CD4-positive, alpha-beta memory T cell (primary cell): ENCODE results near the gene CTBP2. TPM values are rescaled to one million over a fixed set of nuclear protein-coding genes. Genes with fewer than 3 reads are reported as not detected.

Experiments used
- CTCF ChIA-PET: fragments of 350-600 bp; sonication (Branson Sonifier 250); formaldehyde crosslinking; loops from one replicate; lab custom pipeline; 2021; ENCODE audit warnings: inconsistent platforms; ENCODE audit not compliant: partially characterized antibody; lab: Charles Lee
- POLR2A ChIA-PET: fragments of 350-600 bp; sonication (Branson Sonifier 250); formaldehyde crosslinking; loops from one replicate; lab custom pipeline; 2021; ENCODE audit not compliant: partially characterized antibody; lab: Charles Lee
- DNase-seq, 5 donors: peaks; one replicate each; pipeline versions ENCODE4 v3.0.0 to v3.0.0-alpha.2; 2020 to 2022; ENCODE audit warnings: mixed read lengths in 1 of 5
- H3K27ac ChIP-seq: one replicate; pipeline ENCODE4 v1.7.0; 2013; ENCODE audit warnings: low read depth, low read length
- H3K27me3 ChIP-seq: 2 replicates; pipeline ENCODE4 v1.7.0; 2013; ENCODE audit warnings: mild to moderate bottlenecking, low read length, moderate library complexity; ENCODE audit not compliant: insufficient read depth
- H3K36me3 ChIP-seq: 2 replicates; pipeline ENCODE4 v1.7.0; 2013; ENCODE audit warnings: mild to moderate bottlenecking, low read length, moderate library complexity; ENCODE audit not compliant: insufficient read depth
- H3K4me1 ChIP-seq: 2 replicates; pipeline ENCODE4 v1.7.0; 2013; ENCODE audit warnings: mild to moderate bottlenecking, low read length, moderate library complexity; ENCODE audit not compliant: insufficient read depth
- H3K4me3 ChIP-seq, 2 donors: one replicate each; pipeline ENCODE4 v1.7.0; 2013; ENCODE audit warnings: low read length in 2 of 2, mild to moderate bottlenecking in 1 of 2
- H3K9me3 ChIP-seq, 2 donors: one replicate each; pipeline ENCODE4 v1.7.0; 2013; ENCODE audit warnings: low read length in 2 of 2, control low read depth in 1 of 2; ENCODE audit not compliant: control insufficient read depth in 1 of 2
- H3K27ac Mint-ChIP-seq, 7 donors: one replicate each; pipeline ENCODE4 v1.8.0; 2020 to 2021; ENCODE audit warnings: mixed read lengths in 7 of 7, mild to moderate bottlenecking in 6 of 7, inconsistent platforms in 3 of 7, moderate library complexity in 3 of 7
- H3K27me3 Mint-ChIP-seq, 2 donors: one replicate each; pipeline ENCODE4 v1.8.0; 2020 to 2021; ENCODE audit warnings: mixed read lengths in 2 of 2
- H3K36me3 Mint-ChIP-seq, 2 donors: one replicate each; pipeline ENCODE4 v1.8.0; 2020 to 2021; ENCODE audit warnings: mixed read lengths in 2 of 2, inconsistent platforms in 1 of 2, mild to moderate bottlenecking in 1 of 2
- H3K4me1 Mint-ChIP-seq, 4 donors: one replicate each; pipeline ENCODE4 v1.8.0; 2020 to 2021; ENCODE audit warnings: mixed read lengths in 4 of 4, mild to moderate bottlenecking in 1 of 4
- H3K4me3 Mint-ChIP-seq, 8 donors: one replicate each; pipeline ENCODE4 v1.8.0; 2020 to 2021; ENCODE audit warnings: mixed read lengths in 8 of 8, mild to moderate bottlenecking in 7 of 8, moderate library complexity in 6 of 8, inconsistent platforms in 3 of 8
- H3K9me3 Mint-ChIP-seq, 8 donors: one replicate each; pipeline ENCODE4 v1.8.0; 2020 to 2021; ENCODE audit warnings: mixed read lengths in 8 of 8, mild to moderate bottlenecking in 5 of 8, inconsistent platforms in 3 of 8, moderate library complexity in 1 of 8
- intact Hi-C: fragments of 100-400 bp; cut with micrococcal nuclease; formaldehyde crosslinking; loops from one replicate; pipeline ENCODE4 v1.15.1; 2023
- polyA plus RNA-seq, 2 donors: library from polyadenylated mRNA; unstranded; fragments of 300-500 nt; fragmentation: Illumina TruSeq; gene quantifications; one replicate each; pipeline ENCODE4 v1.2.3, GENCODE V29; 2021
- total RNA-seq, 2 experiments: library from RNA; stranded (reverse); gene quantifications; one replicate each; pipeline ENCODE4 v1.2.3, GENCODE V29; 2021

The CTBP2 gene
- total and polyA plus RNA-seq, 4 experiments from 2014 or later, result 0.16 to 0.97 (median 0.61) TPM; not detected in 1

- POLR2A ChIA-PET, result no interaction called here
- Mint-ChIP-seq H3K27me3 (peaks cover 20 to 26% of the 10 kb centered on the region in 2 donors), H3K27ac (no peak overlapping the region), H3K4me1 (peaks cover 4 to 8% (median 5%) of the 10 kb centered on the region in 4 donors), H3K36me3 (peaks cover 0 to 2% of the 10 kb centered on the region in 2 donors), H3K9me3 (peaks cover 0 to 4% (median 0%) of the 10 kb centered on the region in 8 donors), H3K4me3 (peak overlapping the region in 4 of 8 donors; percentile 20 to 63 (median 33))
- Histone ChIP-seq H3K4me3 (no peak overlapping the region), H3K27ac (no peak overlapping the region), H3K27me3 (peaks cover 11% of the 10 kb centered on the region), H3K9me3 (no peaks in the 10 kb centered on the region), H3K36me3 (no peaks in the 10 kb centered on the region), H3K4me1 (no peaks in the 10 kb centered on the region)
- no peak for DNase-seq
- intact Hi-C loops, result no loop called here
- CTCF ChIA-PET, result no interaction called here
These were observed 1.4 kb upstream of the CTBP2 start for GRCh38 chr10:125161707-125162119.

- ChIA-PET CTCF (no interaction called here), POLR2A (no interaction called here)
- Histone ChIP-seq H3K4me3 (no peak overlapping the region), H3K9me3 (no peaks in the 10 kb centered on the region), H3K4me1 (no peaks in the 10 kb centered on the region), H3K36me3 (no peaks in the 10 kb centered on the region), H3K27ac (no peak overlapping the region), H3K27me3 (peaks cover 11% of the 10 kb centered on the region)
- H3K4me1 Mint-ChIP-seq, result peaks cover 4 to 8% (median 5%) of the 10 kb centered on the region in 4 donors
- intact Hi-C loops, result no loop called here
- peaks cover 24 to 27% of the 10 kb centered on the region in 2 donors for H3K27me3 Mint-ChIP-seq
- H3K27ac Mint-ChIP-seq, result no peak overlapping the region
- no peak for DNase-seq
- H3K4me3 Mint-ChIP-seq, result peak overlapping the region in 7 of 8 donors; percentile 21 to 63 (median 46)
- H3K36me3 Mint-ChIP-seq, result peaks cover 0 to 2% of the 10 kb centered on the region in 2 donors
- peaks cover 0 to 4% (median 0%) of the 10 kb centered on the region in 8 donors for H3K9me3 Mint-ChIP-seq
These were observed 718 bp upstream of the CTBP2 start for GRCh38 chr10:125160856-125161706.

GRCh38 chr10:125159486-125159931, 854 bp downstream of the CTBP2 start:
- ChIA-PET CTCF (no interaction called here), POLR2A (no interaction called here)
- intact Hi-C loops, result no loop called here
- Histone ChIP-seq H3K4me1 (no peaks in the 10 kb centered on the region), H3K36me3 (no peaks in the 10 kb centered on the region), H3K4me3 (no peak overlapping the region), H3K27me3 (peaks cover 11% of the 10 kb centered on the region), H3K9me3 (no peaks in the 10 kb centered on the region), H3K27ac (no peak overlapping the region)
- no peak for DNase-seq
- Mint-ChIP-seq H3K4me1 (peaks cover 4 to 8% (median 5%) of the 10 kb centered on the region in 4 donors), H3K27ac (no peak overlapping the region), H3K9me3 (peaks cover 0 to 2% (median 0%) of the 10 kb centered on the region in 8 donors), H3K36me3 (peaks cover 0 to 2% of the 10 kb centered on the region in 2 donors), H3K27me3 (peaks cover 35 to 36% of the 10 kb centered on the region in 2 donors), H3K4me3 (peak overlapping the region in 4 of 8 donors; percentile 20 to 64 (median 42))

DNA sequence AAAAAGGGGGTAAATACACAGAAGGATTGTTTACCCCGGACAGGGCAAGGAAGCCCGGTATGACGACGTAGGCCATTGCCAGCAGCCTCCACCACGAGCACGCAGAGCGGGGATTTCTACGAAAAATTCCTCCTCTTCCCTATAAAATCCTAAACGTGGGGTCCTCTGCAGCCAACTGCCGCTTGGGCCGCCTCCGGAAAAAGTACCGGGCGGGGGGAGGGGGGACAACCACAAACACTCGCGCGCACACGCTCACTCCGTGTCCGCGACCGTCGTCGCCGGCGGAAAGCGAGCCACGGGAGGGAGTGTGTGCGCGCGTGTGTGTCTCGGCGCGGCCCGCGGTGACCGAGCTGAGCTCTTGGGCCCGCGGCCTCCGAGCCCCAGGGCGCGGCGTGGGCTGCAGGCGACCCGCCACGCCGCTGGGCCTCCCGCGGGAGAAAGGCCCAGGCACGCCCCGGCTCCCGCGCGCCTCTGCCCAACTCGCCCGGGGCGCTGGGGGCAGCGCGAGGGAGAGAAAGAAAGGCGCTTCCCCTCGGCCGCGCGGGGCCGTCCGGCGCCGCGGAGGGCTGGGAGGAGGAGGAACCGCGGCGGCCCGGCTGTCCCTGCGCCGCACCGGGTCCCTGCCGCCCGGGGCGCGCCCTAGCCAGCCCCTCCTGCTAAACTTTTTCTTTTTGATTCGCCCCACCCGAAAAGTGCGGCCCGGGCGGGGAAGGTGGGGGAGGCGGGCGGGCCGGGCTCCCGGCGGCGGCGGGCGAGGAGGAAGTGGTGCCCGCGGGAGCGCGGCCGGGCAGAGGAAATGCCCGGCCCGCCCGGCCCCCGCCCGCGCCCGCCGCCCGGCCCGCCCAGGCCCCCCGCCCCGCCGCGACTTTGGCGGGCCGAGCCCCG, 1.5 kb downstream of the CTBP2 start:
- H3K4me1 ChIP-seq, result no peaks in the 10 kb centered on the region
- no peak for DNase-seq
- no peak overlapping the region for H3K27ac ChIP-seq
- H3K4me1 Mint-ChIP-seq, result peaks cover 4 to 8% (median 5%) of the 10 kb centered on the region in 4 donors
- peaks cover 0 to 2% of the 10 kb centered on the region in 2 donors for H3K36me3 Mint-ChIP-seq
- H3K27me3 Mint-ChIP-seq, result peaks cover 36 to 39% of the 10 kb centered on the region in 2 donors
- H3K4me3 ChIP-seq, result peak overlapping the region in 1 of 2 donors; percentile 28
- peaks cover 11% of the 10 kb centered on the region for H3K27me3 ChIP-seq
- CTCF ChIA-PET, result no interaction called here
- POLR2A ChIA-PET, result no interaction called here
- H3K9me3 ChIP-seq, result no peaks in the 10 kb centered on the region
- H3K9me3 Mint-ChIP-seq, result no peaks in the 10 kb centered on the region
- H3K27ac Mint-ChIP-seq, result no peak overlapping the region
- peak overlapping the region; percentile 72 to 88 (median 81) for H3K4me3 Mint-ChIP-seq
- intact Hi-C loops, result no loop called here
- H3K36me3 ChIP-seq, result no peaks in the 10 kb centered on the region

GRCh38 chr10:125158275-125158600, 2.1 kb downstream of the CTBP2 start:
- no peak for DNase-seq
- H3K4me3 Mint-ChIP-seq, result peak overlapping the region; percentile 72 to 88 (median 81)
- H3K4me1 Mint-ChIP-seq, result peaks cover 4 to 8% (median 5%) of the 10 kb centered on the region in 4 donors
- no peaks in the 10 kb centered on the region for H3K9me3 Mint-ChIP-seq
- peaks cover 11% of the 10 kb centered on the region for H3K27me3 ChIP-seq
- H3K27ac ChIP-seq, result no peak overlapping the region
- POLR2A ChIA-PET, result no interaction called here
- H3K27ac Mint-ChIP-seq, result no peak overlapping the region
- H3K36me3 ChIP-seq, result no peaks in the 10 kb centered on the region
- H3K36me3 Mint-ChIP-seq, result peaks cover 0 to 2% of the 10 kb centered on the region in 2 donors
- H3K27me3 Mint-ChIP-seq, result peaks cover 41 to 45% of the 10 kb centered on the region in 2 donors
- CTCF ChIA-PET, result no interaction called here
- no peak overlapping the region for H3K4me3 ChIP-seq
- H3K4me1 ChIP-seq, result no peaks in the 10 kb centered on the region
- intact Hi-C loops, result no loop called here
- no peaks in the 10 kb centered on the region for H3K9me3 ChIP-seq

DNA sequence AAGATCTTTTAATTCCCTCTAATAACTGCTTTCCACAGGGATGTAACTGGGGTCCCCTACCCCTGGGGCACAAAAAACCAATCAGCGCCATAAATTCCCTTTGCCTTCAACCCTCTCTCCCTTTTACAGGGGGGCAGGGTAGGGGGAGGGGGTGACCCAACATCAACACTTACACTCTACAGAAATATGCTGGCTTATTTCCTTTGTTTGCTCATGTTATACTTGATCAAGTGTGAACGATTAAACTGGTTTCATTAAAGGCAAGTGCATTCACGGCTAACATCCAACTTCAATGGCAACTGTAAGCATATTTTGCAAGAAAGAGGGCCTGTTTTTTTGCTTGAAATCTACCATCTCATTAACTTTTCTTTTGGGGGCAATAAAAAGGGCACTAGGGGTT, 2.9 kb downstream of the CTBP2 start:
- Histone ChIP-seq H3K27me3 (peaks cover 14% of the 10 kb centered on the region), H3K4me3 (no peak overlapping the region), H3K9me3 (no peaks in the 10 kb centered on the region), H3K36me3 (no peaks in the 10 kb centered on the region), H3K4me1 (no peaks in the 10 kb centered on the region), H3K27ac (no peak overlapping the region)
- Mint-ChIP-seq H3K27me3 (peaks cover 43 to 45% of the 10 kb centered on the region in 2 donors), H3K36me3 (peaks cover 0 to 2% of the 10 kb centered on the region in 2 donors), H3K27ac (no peak overlapping the region), H3K9me3 (no peaks in the 10 kb centered on the region), H3K4me3 (peak overlapping the region in 6 of 8 donors; percentile 26 to 67 (median 51)), H3K4me1 (peaks cover 4 to 5% (median 4%) of the 10 kb centered on the region in 4 donors)
- intact Hi-C loops, result no loop called here
- CTCF ChIA-PET, result no interaction called here
- POLR2A ChIA-PET, result no interaction called here
- DNase-seq, result no peak
